SW480 (cell line): ENCODE results near the gene SHISAL2B.
"Not testable (repeated sequence)": the region's sequence is repeated elsewhere in the genome, so short reads cannot be mapped to it uniquely, and the experiment has no call there.

Experiments used
- DNase-seq: peaks from one replicate; pipeline ENCODE4 v3.0.0-alpha.2; 2016; ENCODE audit warnings: low spot score

Gene SHISAL2B

DNA sequence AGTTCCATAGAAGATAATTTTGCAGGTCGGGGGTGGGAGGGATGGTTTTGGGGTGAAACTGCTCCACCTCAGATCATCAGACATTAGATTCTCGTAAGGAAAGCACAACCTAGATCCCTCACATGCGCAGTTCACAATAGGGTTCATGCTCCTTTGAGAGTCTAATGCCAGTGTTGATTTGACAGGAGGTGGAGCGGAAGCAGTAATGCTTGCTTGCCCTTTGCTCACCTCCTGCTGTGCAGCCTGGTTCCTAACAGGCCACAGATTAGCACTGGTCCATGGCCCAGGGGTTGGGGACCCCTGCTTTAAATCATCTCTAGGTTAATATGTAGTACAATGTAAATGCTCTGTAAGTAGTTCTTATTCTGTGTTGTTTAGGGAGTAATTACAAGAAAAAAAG lies 10.5 kb downstream of the SHISAL2B start:
- no peak for DNase-seq

DNA sequence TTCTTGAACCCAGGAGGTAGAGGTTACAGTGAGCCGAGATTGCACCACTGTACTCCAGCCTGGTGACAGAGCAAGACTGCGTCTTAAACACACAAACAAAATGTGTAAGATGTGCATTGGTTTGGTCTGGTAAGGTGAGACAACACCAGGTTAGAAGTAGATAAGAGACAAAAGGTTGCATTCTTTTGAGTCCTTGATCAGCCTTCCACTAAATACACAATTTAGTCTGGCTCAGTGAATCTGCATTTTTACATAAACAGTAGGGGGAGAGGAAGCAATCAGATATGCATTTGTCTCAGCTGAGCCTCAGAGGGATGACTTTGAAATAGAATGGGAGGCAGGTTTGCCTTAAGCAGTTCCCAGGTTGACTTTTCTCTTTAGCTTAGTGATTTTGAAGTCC lies 15.8 kb downstream of the SHISAL2B start:
- not testable (repeated sequence) for DNase-seq

DNA sequence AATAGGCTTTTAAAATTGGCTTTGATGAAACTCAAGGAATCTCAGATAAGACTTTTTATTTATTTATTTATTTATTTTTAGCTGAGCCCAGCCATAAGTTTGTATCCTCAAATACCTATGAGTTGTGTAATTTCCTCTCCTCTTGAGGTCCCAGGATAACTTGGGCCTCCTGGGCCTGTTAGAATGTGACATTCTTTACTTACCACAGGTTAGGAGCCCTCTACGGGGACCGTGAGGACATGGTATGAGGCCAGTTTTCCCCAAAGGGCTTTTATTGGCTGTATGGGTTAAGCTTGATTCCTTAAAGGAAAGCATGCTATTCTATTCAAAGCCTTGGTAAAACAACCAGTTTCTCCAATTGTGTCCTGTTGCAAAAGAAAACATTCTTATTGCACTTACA lies 16.9 kb downstream of the SHISAL2B start:
- DNase-seq = no peak

DNA sequence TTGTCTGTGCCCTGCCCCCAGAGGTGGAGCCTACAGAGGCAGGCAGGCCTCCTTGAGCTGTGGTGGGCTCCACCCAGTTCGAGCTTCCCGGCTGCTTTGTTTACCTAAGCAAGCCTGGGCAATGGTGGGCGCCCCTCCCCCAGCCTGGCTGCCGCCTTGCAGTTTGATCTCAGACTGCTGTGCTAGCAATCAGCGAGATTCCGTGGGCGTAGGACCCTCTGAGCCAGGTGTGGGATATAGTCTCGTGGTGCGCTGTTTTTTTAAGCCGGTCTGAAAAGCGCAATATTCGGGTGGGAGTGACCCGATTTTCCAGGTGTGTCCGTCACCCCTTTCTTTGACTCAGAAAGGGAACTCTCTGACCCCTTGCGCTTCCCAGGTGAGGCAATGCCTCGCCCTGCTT lies 24.2 kb downstream of the SHISAL2B start:
- DNase-seq = not testable (repeated sequence)

- no peak for DNase-seq
These were observed 32.3 kb downstream of the SHISAL2B start for GRCh38 chr5:64722588-64722987.

GRCh38 chr5:64727150-64727549 lies 36.8 kb downstream of the SHISAL2B start:
- DNase-seq = no peak

GRCh38 chr5:64742411-64742810 lies 52.1 kb downstream of the SHISAL2B start:
- no peak for DNase-seq

DNA sequence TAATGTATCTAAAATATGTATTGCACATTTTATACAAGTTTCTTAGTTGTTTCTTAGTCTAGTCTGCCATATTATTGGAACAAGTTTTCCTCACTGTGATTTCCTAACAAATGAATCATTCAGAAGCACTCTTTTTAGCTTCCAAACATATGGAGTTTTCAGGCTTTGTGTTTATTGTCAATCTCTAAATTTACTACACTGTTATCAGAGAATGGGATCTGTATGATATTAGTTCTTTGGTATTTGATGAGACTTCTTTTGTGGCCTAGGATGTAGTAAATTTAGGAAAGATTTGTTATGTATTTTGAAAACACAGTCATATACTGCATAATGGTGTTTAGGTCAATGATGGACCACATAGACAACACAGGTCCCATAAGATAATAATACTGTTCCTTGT lies 52.5 kb downstream of the SHISAL2B start:
- no peak for DNase-seq

GRCh38 chr5:64744914-64745313 lies 54.6 kb downstream of the SHISAL2B start:
- DNase-seq = no peak

DNA sequence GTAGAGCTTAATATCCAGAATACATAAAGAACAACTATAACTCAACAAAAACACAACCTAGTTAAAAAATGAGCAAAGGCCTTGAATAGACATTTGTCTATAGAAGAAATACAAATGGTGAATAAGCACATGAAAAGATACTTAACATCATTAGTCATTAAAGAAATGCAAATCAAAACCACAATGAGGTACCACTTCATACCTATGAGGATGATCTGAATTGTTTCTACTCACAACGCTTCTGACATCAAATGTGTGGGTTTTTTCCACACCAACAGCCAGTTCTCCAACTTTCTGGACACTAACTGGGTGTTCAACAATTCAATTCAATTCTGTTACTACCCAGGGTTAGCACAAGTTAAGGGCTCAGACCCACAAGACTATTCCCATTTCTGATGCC lies 56.1 kb downstream of the SHISAL2B start:
- DNase-seq = no peak

GRCh38 chr5:64749385-64749784 lies 59.1 kb downstream of the SHISAL2B start:
- DNase-seq = no peak

GRCh38 chr5:64754066-64754465 lies 63.8 kb downstream of the SHISAL2B start:
- DNase-seq = no peak

- DNase-seq = no peak
These were observed 68.6 kb downstream of the SHISAL2B start for GRCh38 chr5:64758901-64759300.

GRCh38 chr5:64759960-64760660 lies 69.8 kb downstream of the SHISAL2B start:
- no peak for DNase-seq

GRCh38 chr5:64763948-64764503 lies 73.7 kb downstream of the SHISAL2B start:
- DNase-seq = no peak

GRCh38 chr5:64765804-64766504 lies 75.7 kb downstream of the SHISAL2B start:
- DNase-seq = peak; percentile 20

GRCh38 chr5:64766941-64767340 lies 76.6 kb downstream of the SHISAL2B start:
- DNase-seq = no peak
